HCT116 (cell line): ENCODE results near the gene ARHGDIG. TPM values are rescaled to one million over a fixed set of nuclear protein-coding genes. Genes with fewer than 3 reads are reported as not detected.

ENCODE experiments used
- ATAC-seq: fragments of 200-7000 bp; cut with Tn5 transposase; 2 replicates; pipeline ENCODE4 v1.9.1; 2020; ENCODE audit warnings: mild to moderate bottlenecking, moderate library complexity
- BruUV-seq: library from RNA; stranded (reverse); fragments of 400-500 nt; replicated peaks from 2 replicates; lab custom pipeline; 2021; lab: Mats Ljungman, UMichigan
- CTCF ChIA-PET: fragments of 300-600 bp; sonication (Branson Sonifier 250); formaldehyde crosslinking; loops from one replicate; lab custom pipeline; 2021; ENCODE audit warnings: antibody characterized with exemption; lab: Charles Lee
- POLR2A ChIA-PET: fragments of 300-600, 350-600 bp; sonication (Branson Sonifier 250); formaldehyde crosslinking; loops from one replicate; lab custom pipeline; 2021; ENCODE audit warnings: antibody characterized with exemption; lab: Charles Lee
- RAD21 ChIA-PET, 2 experiments: fragments of 300-600 bp; sonication (Branson Sonifier 250); formaldehyde crosslinking; loops; one replicate each; lab custom pipeline; 2023; ENCODE audit warnings: low total read pairs in 2 of 2; ENCODE audit not compliant: uncharacterized antibody in 2 of 2, unreplicated experiment in 2 of 2, low non-redundant PET in 1 of 2; lab: Charles Lee
- DNase-seq: peaks from one replicate; pipeline ENCODE4 v3.0.0-alpha.2; 2010; ENCODE audit warnings: low read depth, low spot score
- H2AFZ ChIP-seq: fragments of 200-600 bp; shearing (Covaris generic), sonication (generic); 2 replicates; pipeline ENCODE4 v1.6.1; 2017; ENCODE audit warnings: low read depth, mixed run types, mixed read lengths, antibody characterized with exemption, low read length; ENCODE audit not compliant: poor library complexity, severe bottlenecking
- H3K27ac ChIP-seq: 2 replicates; pipeline ENCODE4 v1.5.1; 2012; ENCODE audit warnings: low read depth, low read length
- H3K27me3 ChIP-seq: fragments of 200-600 bp; sonication (generic); 2 replicates; pipeline ENCODE4 v1.6.1; 2016; ENCODE audit warnings: mixed run types, low read length, mixed read lengths; ENCODE audit not compliant: insufficient read depth
- H3K36me3 ChIP-seq, 2 experiments: fragments of 200-500 bp in 1 of 2; fragments of 200-600 bp in 1 of 2; sonication (Bioruptor generic) in 1 of 2; sonication (generic) in 1 of 2; 2 replicates each; pipeline versions ENCODE4 v1.5.1 to v1.6.1; 2014 to 2016; ENCODE audit warnings: low read length in 2 of 2, inconsistent platforms in 1 of 2, mixed read lengths in 1 of 2, mixed run types in 1 of 2; ENCODE audit not compliant: insufficient read depth in 2 of 2, control insufficient read depth in 1 of 2
- H3K4me1 ChIP-seq, 2 experiments: fragments of 200-600 bp in 1 of 2; sonication (generic) in 1 of 2; 2 replicates each; pipeline versions ENCODE4 v1.5.1 to v1.6.1; 2012 to 2017; ENCODE audit warnings: low read length in 2 of 2, inconsistent platforms in 1 of 2, mild to moderate bottlenecking in 1 of 2, mixed read lengths in 1 of 2, mixed run types in 1 of 2, moderate library complexity in 1 of 2; ENCODE audit not compliant: insufficient read depth in 2 of 2, control insufficient read depth in 1 of 2
- H3K4me2 ChIP-seq: fragments of 200-600 bp; sonication (generic); 2 replicates; pipeline ENCODE4 v1.6.1; 2017; ENCODE audit warnings: mixed run types, low read length, mixed read lengths
- H3K4me3 ChIP-seq, 2 experiments: fragments of 200-600 bp in 1 of 2; sonication (generic) in 1 of 2; replicated peaks in 1 of 2; 2 replicates each; pipeline ENCODE4 v1.5.1; 2011 to 2016; ENCODE audit warnings: low read length in 2 of 2, control low read depth in 1 of 2, low read depth in 1 of 2, mild to moderate bottlenecking in 1 of 2, mixed read lengths in 1 of 2, mixed run types in 1 of 2
- H3K79me2 ChIP-seq: fragments of 200-600 bp; sonication (generic); 2 replicates; pipeline ENCODE4 v1.6.1; 2017; ENCODE audit warnings: mild to moderate bottlenecking, mixed run types, low read length, moderate library complexity, mixed read lengths; ENCODE audit not compliant: insufficient read depth
- H3K9ac ChIP-seq: fragments of 200-600 bp; sonication (generic); 2 replicates; pipeline ENCODE4 v1.6.1; 2016; ENCODE audit warnings: low read length, mixed read lengths
- H3K9me2 ChIP-seq: fragments of 200-600 bp; sonication (generic), shearing (Covaris generic); 2 replicates; pipeline ENCODE4 v1.6.1; 2017; ENCODE audit warnings: mixed run types, mild to moderate bottlenecking, moderate library complexity; ENCODE audit not compliant: insufficient read depth
- H3K9me3 ChIP-seq, 2 experiments: fragments of 200-500 bp in 1 of 2; fragments of 200-600 bp in 1 of 2; sonication (Bioruptor generic) in 1 of 2; sonication (generic) in 1 of 2; 2 replicates each; pipeline ENCODE4 v1.6.1; 2014 to 2017; ENCODE audit warnings: low read length in 2 of 2, mixed read lengths in 2 of 2, inconsistent platforms in 1 of 2, low read depth in 1 of 2, mild to moderate bottlenecking in 1 of 2, mixed run types in 1 of 2, moderate library complexity in 1 of 2; ENCODE audit not compliant: control insufficient read depth in 1 of 2, insufficient read depth in 1 of 2
- H4K20me1 ChIP-seq: fragments of 200-600 bp; sonication (generic), shearing (Covaris generic); 2 replicates; pipeline ENCODE4 v1.6.1; 2017; ENCODE audit warnings: mixed run types, mild to moderate bottlenecking, moderate library complexity; ENCODE audit not compliant: insufficient read depth
- ATF3 ChIP-seq: IDR thresholded peaks from 2 replicates; pipeline ENCODE4 v1.6.1; 2012
- EGR1 ChIP-seq: IDR thresholded peaks from 2 replicates; pipeline ENCODE4 v1.6.1; 2012; ENCODE audit warnings: low read depth
- EZH2 ChIP-seq: fragments of 200-600 bp; sonication (generic); IDR thresholded peaks from 2 replicates; pipeline ENCODE4 v1.6.1; 2017; ENCODE audit warnings: antibody characterized with exemption, mixed run types
- EZH2phosphoT487 ChIP-seq: fragments of 200-600 bp; IDR thresholded peaks from 2 replicates; pipeline ENCODE4 v1.6.1; 2018; ENCODE audit warnings: antibody characterized with exemption, borderline replicate concordance
- FOSL1 ChIP-seq: IDR thresholded peaks from 2 replicates; pipeline ENCODE4 v1.6.1; 2012; ENCODE audit warnings: low read depth
- JUND ChIP-seq: IDR thresholded peaks from 2 replicates; pipeline ENCODE4 v1.6.1; 2012
- MAX ChIP-seq: IDR thresholded peaks from 2 replicates; pipeline ENCODE4 v1.6.1; 2012
- POLR2A ChIP-seq: IDR thresholded peaks from 2 replicates; pipeline ENCODE4 v1.7.0; 2011; ENCODE audit warnings: borderline replicate concordance; ENCODE audit not compliant: insufficient read depth, insufficient read length; ENCODE audit errors: extremely low read depth
- RAD21 ChIP-seq: IDR thresholded peaks from 2 replicates; pipeline ENCODE4 v1.6.1; 2012; ENCODE audit warnings: low read depth, mild to moderate bottlenecking
- REST ChIP-seq: IDR thresholded peaks from 2 replicates; pipeline ENCODE4 v1.6.1; 2012; ENCODE audit warnings: low read depth
- SIN3A ChIP-seq: IDR thresholded peaks from 2 replicates; pipeline ENCODE4 v1.6.1; 2012; ENCODE audit warnings: low read depth
- SP1 ChIP-seq: IDR thresholded peaks from 2 replicates; pipeline ENCODE4 v1.6.1; 2012; ENCODE audit warnings: low read depth
- SRF ChIP-seq: IDR thresholded peaks from 2 replicates; pipeline ENCODE4 v1.6.1; 2012; ENCODE audit warnings: low read depth
- TCF7L2 ChIP-seq: IDR thresholded peaks from 2 replicates; pipeline ENCODE4 v1.7.0; 2011; ENCODE audit warnings: borderline replicate concordance, inconsistent platforms; ENCODE audit not compliant: insufficient read depth, insufficient read length; ENCODE audit errors: extremely low read depth
- YY1 ChIP-seq: IDR thresholded peaks from 2 replicates; pipeline ENCODE4 v1.6.1; 2011; ENCODE audit warnings: low read length, low read depth, moderate library complexity, mild to moderate bottlenecking; ENCODE audit not compliant: insufficient replicate concordance; ENCODE audit errors: extremely low read depth
- ZBTB33 ChIP-seq: IDR thresholded peaks from 2 replicates; pipeline ENCODE4 v1.6.1; 2011; ENCODE audit warnings: mild to moderate bottlenecking, low read length, moderate library complexity; ENCODE audit not compliant: insufficient replicate concordance; ENCODE audit errors: extremely low read depth
- ZFX ChIP-seq: fragments of 450-650 bp; IDR thresholded peaks from 2 replicates; pipeline ENCODE4 v1.6.1; 2017
- intact Hi-C: fragments of 100-400 bp; cut with micrococcal nuclease; formaldehyde crosslinking; loops from 2 replicates; pipeline ENCODE4 v1.10.0; 2022
- total RNA-seq: library from RNA; stranded (reverse); gene quantifications from one replicate; pipeline ENCODE4 v1.2.1, GENCODE V29; 2021; ENCODE audit not compliant: unreplicated experiment

ARHGDIG gene
- total RNA-seq, 1 experiment from 2014 or later, result not detected

- ATAC-seq (no peak), DNase-seq (no peak)
- no TSS peak for BruUV-seq
- no peak overlapping the region for H3K4me2 ChIP-seq
- no peak overlapping the region for H3K27ac ChIP-seq
- no peaks in the 10 kb centered on the region for H3K4me1 ChIP-seq
- H3K4me3 ChIP-seq, result no peak overlapping the region
- H4K20me1 ChIP-seq, result no peaks in the 10 kb centered on the region
- H3K27me3 ChIP-seq, result no peaks in the 10 kb centered on the region
- no peaks in the 10 kb centered on the region for H3K79me2 ChIP-seq
- CTCF ChIA-PET, result no interaction called here
- intact Hi-C loops, result no loop called here
- no peak overlapping the region for H3K9ac ChIP-seq
- POLR2A ChIA-PET, result no interaction called here
- TF ChIP-seq POLR2A (no peak), SP1 (no peak), ATF3 (no peak), MAX (no peak), EGR1 (no peak), ZBTB33 (no peak), FOSL1 (no peak), EZH2phosphoT487 (no peak), RAD21 (no peak), SRF (no peak), SIN3A (no peak), ZFX (no peak), JUND (no peak), REST (no peak), YY1 (no peak), EZH2 (no peak), TCF7L2 (no peak)
- RAD21 ChIA-PET, result no interaction called here
- no peaks in the 10 kb centered on the region for H3K9me3 ChIP-seq
- no peaks in the 10 kb centered on the region for H3K36me3 ChIP-seq
- H3K9me2 ChIP-seq, result no peaks in the 10 kb centered on the region
- H2AFZ ChIP-seq, result no peak overlapping the region
These were observed 20.1 kb upstream of the ARHGDIG start for GRCh38 chr16:260326-260725.
